ENCODE data around the gene SLC39A13. TPM values are rescaled to one million over a fixed set of nuclear protein-coding genes. Genes with fewer than 3 reads are reported as not detected.

Gene SLC39A13
- total and polyA plus RNA-seq, 2 donors from 2014 or later, result 80.6 to 93.2 TPM

DNA sequence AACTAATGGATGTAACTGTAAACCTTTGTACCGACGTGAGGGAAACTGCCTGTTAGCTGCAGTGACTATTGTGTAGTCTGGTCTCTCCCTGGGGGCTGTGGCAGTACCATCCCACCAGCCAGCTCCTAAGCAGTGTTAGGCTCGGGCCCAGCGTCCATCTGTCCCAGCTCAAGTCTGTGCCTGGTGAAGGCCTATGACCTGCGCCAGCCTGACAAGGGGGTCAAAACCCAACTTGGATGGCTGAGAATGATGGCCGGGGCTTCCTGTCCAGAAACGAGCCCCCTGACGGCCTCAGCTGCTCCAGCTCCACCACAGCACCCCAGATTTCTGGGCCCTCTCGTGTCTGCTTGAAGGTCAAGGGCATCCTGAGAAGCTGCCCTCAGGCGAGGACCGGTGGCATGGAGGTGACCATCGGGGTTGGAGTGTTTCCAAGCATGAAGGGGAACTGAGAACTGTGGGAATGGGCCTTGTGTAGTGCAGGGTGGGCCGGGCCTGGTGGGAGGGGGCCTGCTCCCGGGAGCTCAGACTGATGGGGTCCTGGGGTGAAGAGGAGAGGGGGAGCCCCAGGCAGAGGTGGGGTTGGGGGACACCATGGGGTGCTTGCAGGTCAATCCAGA, 15.7 kb upstream of the SLC39A13 start:
- Histone ChIP-seq H3K9ac (ENCODE audit: low read length in 3 of 3) (no peak overlapping the region), H3K4me1 (ENCODE audit: control insufficient read depth in 2 of 3, insufficient read depth in 2 of 3, low read depth in 1 of 3, low read length in 3 of 3) (peaks cover 0 to 3% (median 0%) of the 10 kb centered on the region in 3 donors), H3K9me3 (ENCODE audit: control insufficient read depth in 2 of 3, insufficient read depth in 1 of 3, low read length in 3 of 3) (no peaks in the 10 kb centered on the region), H3K27ac (ENCODE audit: low read depth in 2 of 2, low read length in 2 of 2) (no peak overlapping the region), H3K27me3 (ENCODE audit: control insufficient read depth, insufficient read depth, low read length) (no peaks in the 10 kb centered on the region), H3K36me3 (ENCODE audit: control insufficient read depth in 2 of 3, insufficient read depth in 3 of 3, low read length in 3 of 3) (no peaks in the 10 kb centered on the region), H3K4me3 (ENCODE audit: low read length in 3 of 3) (no peak overlapping the region)
- no peak for FAIRE-seq
- DNase-seq, result peak in 1 of 5 donors; percentile 74
- intact Hi-C loops (cut with DNase I), result no loop called here
- TF ChIP-seq, protein P1, sequence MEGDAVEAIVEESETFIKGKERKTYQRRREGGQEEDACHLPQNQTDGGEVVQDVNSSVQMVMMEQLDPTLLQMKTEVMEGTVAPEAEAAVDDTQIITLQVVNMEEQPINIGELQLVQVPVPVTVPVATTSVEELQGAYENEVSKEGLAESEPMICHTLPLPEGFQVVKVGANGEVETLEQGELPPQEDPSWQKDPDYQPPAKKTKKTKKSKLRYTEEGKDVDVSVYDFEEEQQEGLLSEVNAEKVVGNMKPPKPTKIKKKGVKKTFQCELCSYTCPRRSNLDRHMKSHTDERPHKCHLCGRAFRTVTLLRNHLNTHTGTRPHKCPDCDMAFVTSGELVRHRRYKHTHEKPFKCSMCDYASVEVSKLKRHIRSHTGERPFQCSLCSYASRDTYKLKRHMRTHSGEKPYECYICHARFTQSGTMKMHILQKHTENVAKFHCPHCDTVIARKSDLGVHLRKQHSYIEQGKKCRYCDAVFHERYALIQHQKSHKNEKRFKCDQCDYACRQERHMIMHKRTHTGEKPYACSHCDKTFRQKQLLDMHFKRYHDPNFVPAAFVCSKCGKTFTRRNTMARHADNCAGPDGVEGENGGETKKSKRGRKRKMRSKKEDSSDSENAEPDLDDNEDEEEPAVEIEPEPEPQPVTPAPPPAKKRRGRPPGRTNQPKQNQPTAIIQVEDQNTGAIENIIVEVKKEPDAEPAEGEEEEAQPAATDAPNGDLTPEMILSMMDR (IDR thresholded peaks at IDR 0.05; ENCODE audit: borderline replicate concordance, extremely low read depth, insufficient read depth), result no peak

- FAIRE-seq, result no peak
- DNase-seq, result peak in 1 of 5 donors; percentile 63
- H3K9ac ChIP-seq (ENCODE audit: low read length in 3 of 3), result no peak overlapping the region
These were observed 15.0 kb upstream of the SLC39A13 start for GRCh38 chr11:47393163-47394049.

GRCh38 chr11:47394050-47394321, 14.4 kb upstream of the SLC39A13 start:
- DNase-seq, result peak in 1 of 5 donors; percentile 73
- intact Hi-C loops (cut with DNase I), result no loop called here
- H3K27ac ChIP-seq (ENCODE audit: low read depth in 2 of 2, low read length in 2 of 2), result peak overlapping the region; percentile 67 to 69
- H3K36me3 ChIP-seq (ENCODE audit: control insufficient read depth in 2 of 3, insufficient read depth in 3 of 3, low read length in 3 of 3), result no peaks in the 10 kb centered on the region
- no peaks in the 10 kb centered on the region for H3K27me3 ChIP-seq (ENCODE audit: control insufficient read depth, insufficient read depth, low read length)
- H3K9me3 ChIP-seq (ENCODE audit: control insufficient read depth in 2 of 3, insufficient read depth in 1 of 3, low read length in 3 of 3), result no peaks in the 10 kb centered on the region
- H3K4me3 ChIP-seq (ENCODE audit: low read length in 3 of 3), result no peak overlapping the region
- TF ChIP-seq, protein P1 (IDR thresholded peaks at IDR 0.05; ENCODE audit: borderline replicate concordance, extremely low read depth, insufficient read depth), result no peak
- FAIRE-seq, result no peak
- H3K4me1 ChIP-seq (ENCODE audit: control insufficient read depth in 2 of 3, insufficient read depth in 2 of 3, low read depth in 1 of 3, low read length in 3 of 3), result peaks cover 0 to 3% (median 0%) of the 10 kb centered on the region in 3 donors
- no peak overlapping the region for H3K9ac ChIP-seq (ENCODE audit: low read length in 3 of 3)

More at GRCh38 chr11:47393163-47394049, 15.0 kb upstream of the SLC39A13 start:
- Histone ChIP-seq H3K36me3 (ENCODE audit: control insufficient read depth in 2 of 3, insufficient read depth in 3 of 3, low read length in 3 of 3) (no peaks in the 10 kb centered on the region), H3K27me3 (ENCODE audit: control insufficient read depth, insufficient read depth, low read length) (no peaks in the 10 kb centered on the region), H3K4me3 (ENCODE audit: low read length in 3 of 3) (no peak overlapping the region), H3K9me3 (ENCODE audit: control insufficient read depth in 2 of 3, insufficient read depth in 1 of 3, low read length in 3 of 3) (no peaks in the 10 kb centered on the region), H3K4me1 (ENCODE audit: control insufficient read depth in 2 of 3, insufficient read depth in 2 of 3, low read depth in 1 of 3, low read length in 3 of 3) (peaks cover 0 to 3% (median 0%) of the 10 kb centered on the region in 3 donors), H3K27ac (ENCODE audit: low read depth in 2 of 2, low read length in 2 of 2) (peak overlapping the region; percentile 22 to 69)
- intact Hi-C loops (cut with DNase I), result no loop called here
- TF ChIP-seq, protein P1 (IDR thresholded peaks at IDR 0.05; ENCODE audit: borderline replicate concordance, extremely low read depth, insufficient read depth), result no peak

All from kidney (tissue), 14 donors.